Measurements from ENCODE around the gene PTPRD. TPM values are rescaled to one million over a fixed set of nuclear protein-coding genes. Genes with fewer than 3 reads are reported as not detected.
"Not testable (repeated sequence)": the region's sequence is repeated elsewhere in the genome, so short reads cannot be mapped to it uniquely, and the experiment has no call there.

PTPRD gene
- total RNA-seq, 4 donors from 2014 or later, result 85.8 to 169 (median 135) TPM

GRCh38 chr9:8978334-8978733, 1634.5 kb downstream of the PTPRD start:
- Histone ChIP-seq H3K4me1 (no peaks in the 10 kb centered on the region), H3K9me3 (no peaks in the 10 kb centered on the region), H3K36me3 (no peaks in the 10 kb centered on the region), H3K27ac (no peak overlapping the region), H3K27me3 (no peaks in the 10 kb centered on the region), H3K4me3 (no peak overlapping the region)
- no peak for DNase-seq
- no peak for TF ChIP-seq CTCF (IDR thresholded peaks at IDR 0.05)
- no peak for TF ChIP-seq POLR2A (IDR thresholded peaks at IDR 0.05)

- not testable (repeated sequence) for H3K27me3 ChIP-seq, DNase-seq, H3K36me3 ChIP-seq, H3K27ac ChIP-seq, H3K4me3 ChIP-seq, H3K4me1 ChIP-seq, H3K9me3 ChIP-seq
Measured at GRCh38 chr9:8968350-8968749, 1644.5 kb downstream of the PTPRD start.

GRCh38 chr9:8963885-8964284, 1648.9 kb downstream of the PTPRD start:
- no peak for DNase-seq
- H3K36me3 ChIP-seq, result no peaks in the 10 kb centered on the region
- H3K27ac ChIP-seq, result no peak overlapping the region
- H3K9me3 ChIP-seq, result no peaks in the 10 kb centered on the region
- H3K27me3 ChIP-seq, result no peaks in the 10 kb centered on the region
- no peak for TF ChIP-seq CTCF (IDR thresholded peaks at IDR 0.05)
- H3K4me1 ChIP-seq, result no peaks in the 10 kb centered on the region
- no peak overlapping the region for H3K4me3 ChIP-seq

GRCh38 chr9:8962084-8962483, 1650.7 kb downstream of the PTPRD start:
- no peak for DNase-seq
- Histone ChIP-seq H3K27ac (peak overlapping the region in 1 of 4 donors; percentile 9), H3K4me1 (no peaks in the 10 kb centered on the region), H3K9me3 (no peaks in the 10 kb centered on the region), H3K36me3 (no peaks in the 10 kb centered on the region), H3K27me3 (no peaks in the 10 kb centered on the region), H3K4me3 (no peak overlapping the region)
- TF ChIP-seq POLR2A (IDR thresholded peaks at IDR 0.05) (no peak), CTCF (IDR thresholded peaks at IDR 0.05) (no peak)

GRCh38 chr9:8961186-8961851, 1651.5 kb downstream of the PTPRD start:
- no peaks in the 10 kb centered on the region for H3K9me3 ChIP-seq
- TF ChIP-seq CTCF (IDR thresholded peaks at IDR 0.05) (no peak), POLR2A (IDR thresholded peaks at IDR 0.05) (no peak)
- no peaks in the 10 kb centered on the region for H3K4me1 ChIP-seq
- H3K36me3 ChIP-seq, result no peaks in the 10 kb centered on the region
- H3K4me3 ChIP-seq, result no peak overlapping the region
- DNase-seq, result peak in 1 of 3 donors; percentile 47
- peak overlapping the region in 1 of 4 donors; percentile 9 for H3K27ac ChIP-seq
- no peaks in the 10 kb centered on the region for H3K27me3 ChIP-seq

GRCh38 chr9:8960254-8960653, 1652.5 kb downstream of the PTPRD start:
- TF ChIP-seq POLR2A (IDR thresholded peaks at IDR 0.05), result no peak
- no peak for TF ChIP-seq CTCF (IDR thresholded peaks at IDR 0.05)
- no peak overlapping the region for H3K27ac ChIP-seq
- H3K27me3 ChIP-seq, result no peaks in the 10 kb centered on the region
- H3K4me1 ChIP-seq, result no peaks in the 10 kb centered on the region
- H3K9me3 ChIP-seq, result no peaks in the 10 kb centered on the region
- DNase-seq, result no peak
- no peak overlapping the region for H3K4me3 ChIP-seq
- no peaks in the 10 kb centered on the region for H3K36me3 ChIP-seq

All from Peyer's patch (tissue), 4 donors.